Measurements from ENCODE around the gene AKR1B15.

- TF ChIP-seq, protein P1, sequence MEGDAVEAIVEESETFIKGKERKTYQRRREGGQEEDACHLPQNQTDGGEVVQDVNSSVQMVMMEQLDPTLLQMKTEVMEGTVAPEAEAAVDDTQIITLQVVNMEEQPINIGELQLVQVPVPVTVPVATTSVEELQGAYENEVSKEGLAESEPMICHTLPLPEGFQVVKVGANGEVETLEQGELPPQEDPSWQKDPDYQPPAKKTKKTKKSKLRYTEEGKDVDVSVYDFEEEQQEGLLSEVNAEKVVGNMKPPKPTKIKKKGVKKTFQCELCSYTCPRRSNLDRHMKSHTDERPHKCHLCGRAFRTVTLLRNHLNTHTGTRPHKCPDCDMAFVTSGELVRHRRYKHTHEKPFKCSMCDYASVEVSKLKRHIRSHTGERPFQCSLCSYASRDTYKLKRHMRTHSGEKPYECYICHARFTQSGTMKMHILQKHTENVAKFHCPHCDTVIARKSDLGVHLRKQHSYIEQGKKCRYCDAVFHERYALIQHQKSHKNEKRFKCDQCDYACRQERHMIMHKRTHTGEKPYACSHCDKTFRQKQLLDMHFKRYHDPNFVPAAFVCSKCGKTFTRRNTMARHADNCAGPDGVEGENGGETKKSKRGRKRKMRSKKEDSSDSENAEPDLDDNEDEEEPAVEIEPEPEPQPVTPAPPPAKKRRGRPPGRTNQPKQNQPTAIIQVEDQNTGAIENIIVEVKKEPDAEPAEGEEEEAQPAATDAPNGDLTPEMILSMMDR (IDR thresholded peaks at IDR 0.05): no peak
- TF ChIP-seq ZFX (IDR thresholded peaks at IDR 0.05; ENCODE audit: borderline replicate concordance): no peak
These were observed 67.7 kb downstream of the AKR1B15 start for GRCh38 chr7:134616611-134617010.

Measured in 22Rv1 (cell line).